Measurements from ENCODE around the gene HAL. TPM values are rescaled to one million over a fixed set of nuclear protein-coding genes. Genes with fewer than 3 reads are reported as not detected.

HAL gene
- total and polyA plus RNA-seq, 2 of the 13 experiments (the other 11 are each of a cell fraction or from before 2014, with no cell fraction given), result 0.89 to 37.8 TPM

DNA sequence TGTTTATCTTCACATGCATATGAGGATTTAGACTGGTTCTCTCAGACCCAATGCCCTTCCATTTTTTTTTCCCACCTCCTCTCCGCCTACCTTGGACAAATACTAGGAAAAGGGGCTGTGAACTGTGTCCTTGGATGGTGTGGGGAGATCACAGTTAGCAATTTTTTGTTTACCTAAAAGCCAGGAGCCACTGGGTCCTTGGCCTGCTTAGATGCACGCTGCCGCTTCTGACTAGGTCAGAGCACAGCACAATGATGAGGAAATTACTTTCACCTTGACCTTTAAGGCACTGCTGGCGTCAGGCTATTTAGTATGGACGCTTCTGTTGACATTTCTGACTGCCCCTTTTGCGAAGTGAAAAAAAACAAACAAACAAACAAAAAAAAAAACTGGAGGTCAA is 55.6 kb downstream of the HAL start (continued):
- TF ChIP-seq ZNF547 (CRISPR knock-in tag; IDR thresholded peaks at IDR 0.05), result 0 out of 2 replicates have a peak, but pooled peaks have one; percentile 31
- TF ChIP-seq FIP1L1 (IDR thresholded peaks at IDR 0.05; ENCODE audit: borderline replicate concordance, insufficient read depth, low read depth, low read length), result no peak
- TF ChIP-seq ZNF441 (CRISPR knock-in tag; IDR thresholded peaks at IDR 0.05; ENCODE audit: borderline replicate concordance), result peak; percentile 87
- no peak; the same call in 1 of the 2 replicates for TF ChIP-seq ZBTB21 (CRISPR knock-in tag; IDR thresholded peaks at IDR 0.05)
- TF ChIP-seq ZNF552 (CRISPR knock-in tag; IDR thresholded peaks at IDR 0.05; ENCODE audit: borderline replicate concordance), result no peak
- TF ChIP-seq, protein P1, sequence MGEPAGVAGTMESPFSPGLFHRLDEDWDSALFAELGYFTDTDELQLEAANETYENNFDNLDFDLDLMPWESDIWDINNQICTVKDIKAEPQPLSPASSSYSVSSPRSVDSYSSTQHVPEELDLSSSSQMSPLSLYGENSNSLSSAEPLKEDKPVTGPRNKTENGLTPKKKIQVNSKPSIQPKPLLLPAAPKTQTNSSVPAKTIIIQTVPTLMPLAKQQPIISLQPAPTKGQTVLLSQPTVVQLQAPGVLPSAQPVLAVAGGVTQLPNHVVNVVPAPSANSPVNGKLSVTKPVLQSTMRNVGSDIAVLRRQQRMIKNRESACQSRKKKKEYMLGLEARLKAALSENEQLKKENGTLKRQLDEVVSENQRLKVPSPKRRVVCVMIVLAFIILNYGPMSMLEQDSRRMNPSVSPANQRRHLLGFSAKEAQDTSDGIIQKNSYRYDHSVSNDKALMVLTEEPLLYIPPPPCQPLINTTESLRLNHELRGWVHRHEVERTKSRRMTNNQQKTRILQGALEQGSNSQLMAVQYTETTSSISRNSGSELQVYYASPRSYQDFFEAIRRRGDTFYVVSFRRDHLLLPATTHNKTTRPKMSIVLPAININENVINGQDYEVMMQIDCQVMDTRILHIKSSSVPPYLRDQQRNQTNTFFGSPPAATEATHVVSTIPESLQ (CRISPR knock-in tag; conservative IDR thresholded peaks at IDR 0.05), result no peak
- TF ChIP-seq KAT8 (CRISPR knock-in tag; IDR thresholded peaks at IDR 0.05), result peak; percentile 76; the same call in 1 of the 2 replicates
- TF ChIP-seq, protein P2, sequence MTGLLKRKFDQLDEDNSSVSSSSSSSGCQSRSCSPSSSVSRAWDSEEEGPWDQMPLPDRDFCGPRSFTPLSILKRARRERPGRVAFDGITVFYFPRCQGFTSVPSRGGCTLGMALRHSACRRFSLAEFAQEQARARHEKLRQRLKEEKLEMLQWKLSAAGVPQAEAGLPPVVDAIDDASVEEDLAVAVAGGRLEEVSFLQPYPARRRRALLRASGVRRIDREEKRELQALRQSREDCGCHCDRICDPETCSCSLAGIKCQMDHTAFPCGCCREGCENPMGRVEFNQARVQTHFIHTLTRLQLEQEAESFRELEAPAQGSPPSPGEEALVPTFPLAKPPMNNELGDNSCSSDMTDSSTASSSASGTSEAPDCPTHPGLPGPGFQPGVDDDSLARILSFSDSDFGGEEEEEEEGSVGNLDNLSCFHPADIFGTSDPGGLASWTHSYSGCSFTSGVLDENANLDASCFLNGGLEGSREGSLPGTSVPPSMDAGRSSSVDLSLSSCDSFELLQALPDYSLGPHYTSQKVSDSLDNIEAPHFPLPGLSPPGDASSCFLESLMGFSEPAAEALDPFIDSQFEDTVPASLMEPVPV (CRISPR knock-in tag; IDR thresholded peaks at IDR 0.05), result peak; percentile 45; the same call in 1 of the 2 replicates
- peak; percentile 77; the same call in 1 of the 2 replicates for TF ChIP-seq CCDC6 (CRISPR knock-in tag; IDR thresholded peaks at IDR 0.05)
- no peak for TF ChIP-seq ZBTB38 (CRISPR knock-in tag; IDR thresholded peaks at IDR 0.05)
- no peak for TF ChIP-seq KDM5A (IDR thresholded peaks at IDR 0.05; ENCODE audit: borderline replicate concordance, low read length)
- TF ChIP-seq, protein P3, sequence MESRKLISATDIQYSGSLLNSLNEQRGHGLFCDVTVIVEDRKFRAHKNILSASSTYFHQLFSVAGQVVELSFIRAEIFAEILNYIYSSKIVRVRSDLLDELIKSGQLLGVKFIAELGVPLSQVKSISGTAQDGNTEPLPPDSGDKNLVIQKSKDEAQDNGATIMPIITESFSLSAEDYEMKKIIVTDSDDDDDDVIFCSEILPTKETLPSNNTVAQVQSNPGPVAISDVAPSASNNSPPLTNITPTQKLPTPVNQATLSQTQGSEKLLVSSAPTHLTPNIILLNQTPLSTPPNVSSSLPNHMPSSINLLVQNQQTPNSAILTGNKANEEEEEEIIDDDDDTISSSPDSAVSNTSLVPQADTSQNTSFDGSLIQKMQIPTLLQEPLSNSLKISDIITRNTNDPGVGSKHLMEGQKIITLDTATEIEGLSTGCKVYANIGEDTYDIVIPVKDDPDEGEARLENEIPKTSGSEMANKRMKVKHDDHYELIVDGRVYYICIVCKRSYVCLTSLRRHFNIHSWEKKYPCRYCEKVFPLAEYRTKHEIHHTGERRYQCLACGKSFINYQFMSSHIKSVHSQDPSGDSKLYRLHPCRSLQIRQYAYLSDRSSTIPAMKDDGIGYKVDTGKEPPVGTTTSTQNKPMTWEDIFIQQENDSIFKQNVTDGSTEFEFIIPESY (CRISPR knock-in tag; IDR thresholded peaks at IDR 0.05), result peak; percentile 31; the same call in 1 of the 2 replicates
- peak; percentile 99 for TF ChIP-seq RARA (CRISPR knock-in tag; IDR thresholded peaks at IDR 0.05)
- TF ChIP-seq ZNF160 (CRISPR knock-in tag; IDR thresholded peaks at IDR 0.05), result no peak
- TF ChIP-seq ZFP41 (CRISPR knock-in tag; IDR thresholded peaks at IDR 0.05; ENCODE audit: borderline replicate concordance), result no peak
- TF ChIP-seq KDM3A (CRISPR knock-in tag; IDR thresholded peaks at IDR 0.05; ENCODE audit: low read depth), result peak; percentile 37; the same call in 1 of the 2 replicates
- TF ChIP-seq, protein P4, sequence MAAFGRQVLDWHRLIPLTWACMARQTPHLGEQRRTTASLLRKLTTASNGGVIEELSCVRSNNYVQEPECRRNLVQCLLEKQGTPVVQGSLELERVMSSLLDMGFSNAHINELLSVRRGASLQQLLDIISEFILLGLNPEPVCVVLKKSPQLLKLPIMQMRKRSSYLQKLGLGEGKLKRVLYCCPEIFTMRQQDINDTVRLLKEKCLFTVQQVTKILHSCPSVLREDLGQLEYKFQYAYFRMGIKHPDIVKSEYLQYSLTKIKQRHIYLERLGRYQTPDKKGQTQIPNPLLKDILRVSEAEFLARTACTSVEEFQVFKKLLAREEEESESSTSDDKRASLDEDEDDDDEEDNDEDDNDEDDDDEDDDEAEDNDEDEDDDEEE (CRISPR knock-in tag; IDR thresholded peaks at IDR 0.05), result 0 out of 2 replicates have a peak, but pooled peaks have one; percentile 32
- TF ChIP-seq RFX5 (IDR thresholded peaks at IDR 0.05; ENCODE audit: low read depth, low read length), result no peak
- TF ChIP-seq, protein P5, sequence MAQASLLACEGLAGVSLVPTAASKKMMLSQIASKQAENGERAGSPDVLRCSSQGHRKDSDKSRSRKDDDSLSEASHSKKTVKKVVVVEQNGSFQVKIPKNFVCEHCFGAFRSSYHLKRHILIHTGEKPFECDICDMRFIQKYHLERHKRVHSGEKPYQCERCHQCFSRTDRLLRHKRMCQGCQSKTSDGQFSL (CRISPR knock-in tag; IDR thresholded peaks at IDR 0.05), result no peak
- peak; percentile 68 for TF ChIP-seq ASH2L (IDR thresholded peaks at IDR 0.05; ENCODE audit: insufficient read length, low read depth, low read length)
- TF ChIP-seq, protein P6, sequence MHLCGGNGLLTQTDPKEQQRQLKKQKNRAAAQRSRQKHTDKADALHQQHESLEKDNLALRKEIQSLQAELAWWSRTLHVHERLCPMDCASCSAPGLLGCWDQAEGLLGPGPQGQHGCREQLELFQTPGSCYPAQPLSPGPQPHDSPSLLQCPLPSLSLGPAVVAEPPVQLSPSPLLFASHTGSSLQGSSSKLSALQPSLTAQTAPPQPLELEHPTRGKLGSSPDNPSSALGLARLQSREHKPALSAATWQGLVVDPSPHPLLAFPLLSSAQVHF (CRISPR knock-in tag; IDR thresholded peaks at IDR 0.05), result no peak
